Measurements from ENCODE around the gene TUT1. TPM values are rescaled to one million over a fixed set of nuclear protein-coding genes. Genes with fewer than 3 reads are reported as not detected.

The TUT1 gene
- total RNA-seq, 2 experiments from 2014 or later = 24.1 to 26.0 TPM

- no peaks in the 10 kb centered on the region for H3K9me3 Mint-ChIP-seq
- H3K36me3 Mint-ChIP-seq (ENCODE audit: low read depth) = peaks cover 2% of the 10 kb centered on the region
- no peak for DNase-seq
- ChIA-PET POLR2A (no interaction called here), CTCF (interaction anchor here (2.2 to 10.0 kb wide), 3 partner anchors 9 to 124 kb away, joined by 11 to 83 read pairs (median 14); no protein-coding TSS in a partner anchor)
- H3K27me3 Mint-ChIP-seq = peaks cover 11% of the 10 kb centered on the region
- H3K27ac Mint-ChIP-seq = no peak overlapping the region
- peaks cover 70% of the 10 kb centered on the region for H3K4me1 Mint-ChIP-seq
- H3K4me3 Mint-ChIP-seq = no peak overlapping the region
Observed at GRCh38 chr11:62548545-62549335, 42.6 kb downstream of the TUT1 start.

DNA sequence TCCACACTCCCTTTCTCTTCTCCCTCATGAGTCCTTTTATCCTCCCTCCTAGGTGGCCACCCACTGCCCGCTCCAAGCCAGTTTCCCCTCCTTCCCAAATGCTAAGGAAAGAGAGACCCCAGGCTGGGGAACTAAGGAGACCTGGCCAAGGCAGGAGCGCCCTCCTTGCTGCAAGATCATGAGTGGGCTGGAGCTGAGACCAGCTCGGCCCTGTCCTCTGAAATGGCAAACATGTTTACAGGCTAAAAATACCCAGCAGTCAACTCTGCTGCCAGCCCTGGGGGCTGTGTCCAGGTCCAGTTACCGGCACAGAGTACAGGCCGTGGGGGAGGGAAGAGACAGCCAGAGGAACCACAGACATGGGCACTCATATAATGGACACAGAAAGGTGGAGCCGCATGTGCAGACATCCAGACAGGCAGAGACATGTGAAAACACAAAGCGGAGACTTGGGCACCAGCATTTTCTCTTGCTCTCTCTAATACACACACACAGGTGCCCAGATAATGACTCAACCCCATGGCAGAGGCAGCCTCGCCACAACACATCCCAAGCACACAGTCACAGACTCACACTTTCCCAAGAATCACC lies 43.5 kb downstream of the TUT1 start:
- Mint-ChIP-seq H3K4me3 (peak overlapping the region; percentile 79), H3K9me3 (no peaks in the 10 kb centered on the region), H3K27me3 (peaks cover 11% of the 10 kb centered on the region), H3K27ac (peak overlapping the region; percentile 65), H3K36me3 (ENCODE audit: low read depth) (peaks cover 6% of the 10 kb centered on the region), H3K4me1 (peaks cover 70% of the 10 kb centered on the region)
- POLR2A ChIA-PET = no interaction called here
- no peak for DNase-seq
- CTCF ChIA-PET = interaction anchor here (0.9 to 10.0 kb wide), 3 partner anchors 10 to 123 kb away, joined by 3 to 83 read pairs (median 11); no protein-coding TSS in a partner anchor

DNA sequence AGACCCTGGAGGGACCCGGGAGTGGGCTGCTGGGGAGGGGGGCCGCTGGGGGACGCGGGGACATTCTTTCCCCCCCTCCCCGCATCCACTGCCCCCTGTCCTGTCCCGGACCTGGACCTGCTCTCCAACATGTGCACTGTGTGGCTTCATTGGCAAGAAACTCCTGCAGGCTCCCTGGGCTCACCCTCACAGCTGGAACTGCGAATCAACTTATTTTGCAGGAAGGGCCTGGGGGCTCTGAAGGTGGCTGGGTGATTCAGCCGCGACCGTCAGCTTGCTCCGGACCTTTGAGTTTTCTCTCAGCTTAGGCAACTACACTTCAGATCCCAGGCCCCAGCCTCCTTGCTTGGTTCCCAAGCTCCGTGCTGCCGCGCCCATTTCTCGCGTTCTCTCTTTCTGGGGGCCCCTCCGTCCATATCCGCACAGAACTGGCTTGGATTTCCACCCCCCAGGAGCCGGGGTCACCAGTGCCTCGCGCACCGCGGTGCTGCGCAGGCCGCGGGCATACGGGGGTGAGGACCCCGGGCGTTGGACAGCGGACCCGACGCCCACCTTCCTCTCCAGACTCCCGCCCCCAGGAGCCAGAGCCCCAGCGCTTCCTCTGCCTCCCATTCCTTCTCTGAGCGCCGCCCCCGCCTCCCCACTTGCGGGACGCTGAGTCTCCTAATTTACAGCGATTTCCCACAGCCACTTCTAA lies 44.2 kb downstream of the TUT1 start:
- peak overlapping the region; percentile 65 for H3K27ac Mint-ChIP-seq
- no peaks in the 10 kb centered on the region for H3K9me3 Mint-ChIP-seq
- no peak for DNase-seq
- H3K36me3 Mint-ChIP-seq (ENCODE audit: low read depth) = peaks cover 6% of the 10 kb centered on the region
- H3K4me1 Mint-ChIP-seq = peaks cover 70% of the 10 kb centered on the region
- H3K27me3 Mint-ChIP-seq = peaks cover 11% of the 10 kb centered on the region
- POLR2A ChIA-PET = interaction anchor here (0.7 to 1.1 kb wide), 2 partner anchors 8 to 12 kb away, joined by 4 to 5 read pairs; no protein-coding TSS in a partner anchor
- H3K4me3 Mint-ChIP-seq = peak overlapping the region; percentile 79
- CTCF ChIA-PET = interaction anchor here (0.9 to 10.0 kb wide), 3 partner anchors 11 to 122 kb away, joined by 3 to 83 read pairs (median 11); no protein-coding TSS in a partner anchor

- H3K27me3 Mint-ChIP-seq = peaks cover 11% of the 10 kb centered on the region
- H3K36me3 Mint-ChIP-seq (ENCODE audit: low read depth) = peaks cover 6% of the 10 kb centered on the region
- peak within 1 kb of the TSS; percentile 84 for H3K27ac Mint-ChIP-seq
- ChIA-PET CTCF (interaction anchor here (0.9 to 10.0 kb wide), 4 partner anchors 11 to 122 kb away, joined by 3 to 83 read pairs (median 7); no protein-coding TSS in a partner anchor), POLR2A (interaction anchor here (0.7 to 1.1 kb wide), 2 partner anchors 9 to 12 kb away, joined by 4 to 5 read pairs; no protein-coding TSS in a partner anchor)
- peak; percentile 70 for DNase-seq
- H3K4me1 Mint-ChIP-seq = peaks cover 70% of the 10 kb centered on the region
- H3K9me3 Mint-ChIP-seq = no peaks in the 10 kb centered on the region
- H3K4me3 Mint-ChIP-seq = peak within 1 kb of the TSS; percentile 98
Observed at GRCh38 chr11:62546244-62546928, 44.9 kb downstream of the TUT1 start, which contains the start of gene AHNAK. Gene AHNAK, minus strand, starts transcription at chr11:62546806. Its CDS starts 10,708 bp downstream, at chr11:62536098.

DNA sequence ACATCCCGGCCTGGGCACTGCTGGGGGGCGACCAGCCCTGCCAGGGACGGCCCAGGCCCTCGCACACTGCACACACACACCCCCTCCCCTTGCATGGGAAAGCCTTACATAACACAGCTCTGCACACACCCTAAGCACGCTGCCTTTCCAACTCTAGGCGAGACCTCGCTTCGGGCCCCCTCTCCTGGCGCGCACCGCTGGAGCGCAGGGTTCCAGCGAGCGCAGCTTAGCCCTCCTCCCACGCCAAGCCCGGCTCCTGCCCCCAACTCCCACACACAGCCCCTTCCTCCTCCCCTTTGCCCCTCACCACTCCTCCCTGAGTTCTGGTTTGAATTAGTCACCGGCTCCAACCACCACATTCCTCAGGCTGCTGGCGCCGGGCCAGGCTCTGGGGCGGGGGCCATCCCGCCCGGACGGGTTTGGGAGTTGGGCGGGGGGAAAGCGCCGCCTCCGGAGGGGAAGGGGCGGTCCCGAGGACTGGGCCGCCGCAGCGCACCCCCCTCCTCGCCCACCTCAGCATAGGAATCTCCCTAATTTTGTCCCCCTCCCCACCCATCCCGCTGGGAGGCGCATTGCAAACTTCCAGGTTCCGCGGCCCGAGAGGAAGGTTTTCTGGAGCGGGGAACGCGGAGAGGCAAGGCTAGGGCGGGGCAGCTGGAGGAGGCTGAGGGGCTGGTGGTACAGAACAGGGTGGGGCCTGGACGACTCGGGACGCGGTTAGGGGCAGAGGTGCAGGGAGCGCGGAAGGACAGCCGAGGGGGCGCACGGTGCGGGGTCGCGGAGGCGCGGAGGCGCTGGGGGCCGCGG lies 45.7 kb downstream of the TUT1 start:
- peak overlapping the region; percentile 84 for H3K27ac Mint-ChIP-seq
- H3K36me3 Mint-ChIP-seq (ENCODE audit: low read depth) = peaks cover 6% of the 10 kb centered on the region
- peaks cover 70% of the 10 kb centered on the region for H3K4me1 Mint-ChIP-seq

GRCh38 chr11:62544581-62545436 lies 46.5 kb downstream of the TUT1 start:
- H3K27ac Mint-ChIP-seq = peak overlapping the region; percentile 87
- peak; percentile 39 for DNase-seq
- ChIA-PET POLR2A (interaction anchor here (0.8 to 1.3 kb wide), 2 partner anchors 9 to 16 kb away, joined by 3 to 4 read pairs; no protein-coding TSS in a partner anchor), CTCF (interaction anchor here (0.6 to 10.0 kb wide), 8 partner anchors 8 to 197 kb away, joined by 3 to 83 read pairs (median 5); no protein-coding TSS in a partner anchor)
- peaks cover 6% of the 10 kb centered on the region for H3K36me3 Mint-ChIP-seq (ENCODE audit: low read depth)
- H3K27me3 Mint-ChIP-seq = peaks cover 11% of the 10 kb centered on the region
- peak overlapping the region; percentile 98 for H3K4me3 Mint-ChIP-seq
- H3K9me3 Mint-ChIP-seq = no peaks in the 10 kb centered on the region
- peaks cover 68% of the 10 kb centered on the region for H3K4me1 Mint-ChIP-seq

More for the DNA sequence above, 45.7 kb downstream of the TUT1 start:
- DNase-seq = peak; percentile 46
- Mint-ChIP-seq H3K27me3 (peaks cover 11% of the 10 kb centered on the region), H3K4me3 (peak overlapping the region; percentile 98), H3K9me3 (no peaks in the 10 kb centered on the region)
- CTCF ChIA-PET = interaction anchor here (1.7 to 10.0 kb wide), 4 partner anchors 7 to 119 kb away, joined by 3 to 83 read pairs (median 70); no protein-coding TSS in a partner anchor
- POLR2A ChIA-PET = no interaction called here

DNA sequence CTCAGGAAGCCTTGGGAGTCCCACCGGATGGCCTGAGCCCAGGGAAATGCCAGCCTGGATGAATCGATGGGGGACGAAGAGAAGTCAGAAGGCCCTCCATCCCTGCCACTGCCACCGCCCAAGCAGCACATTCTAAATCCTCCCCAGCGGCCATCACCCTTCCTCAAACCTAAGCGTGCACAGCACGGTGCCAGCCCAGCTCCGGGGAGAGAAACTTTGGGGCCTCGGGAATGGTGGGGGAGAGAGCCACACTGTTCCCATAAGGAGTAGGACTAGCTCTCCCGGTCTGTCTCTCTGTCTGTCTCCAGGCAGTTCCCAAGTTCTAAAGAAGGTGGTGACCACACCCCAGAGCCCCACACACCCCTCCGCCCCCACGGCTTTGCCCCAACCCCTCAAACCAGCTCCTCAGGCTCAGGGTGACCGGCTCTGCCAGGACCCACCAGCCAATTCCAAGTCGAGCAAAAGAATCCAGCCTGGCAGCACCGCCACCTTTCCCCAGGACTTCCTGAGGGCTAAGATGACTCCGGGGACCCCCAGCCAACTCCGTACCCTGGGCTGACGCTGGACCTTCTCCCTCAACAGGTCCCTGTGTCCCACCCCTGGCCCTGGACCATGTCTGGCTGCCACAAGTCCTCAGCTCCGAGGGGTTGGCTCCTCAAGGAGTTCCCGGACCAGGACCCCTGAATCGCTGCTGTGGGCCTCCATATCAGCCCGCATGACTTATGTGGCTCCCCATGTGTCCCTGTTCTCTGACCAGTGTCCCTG lies 47.5 kb downstream of the TUT1 start:
- Mint-ChIP-seq H3K9me3 (no peaks in the 10 kb centered on the region), H3K4me3 (peak overlapping the region; percentile 98), H3K27ac (peak overlapping the region; percentile 87), H3K36me3 (ENCODE audit: low read depth) (peaks cover 6% of the 10 kb centered on the region), H3K27me3 (peaks cover 9% of the 10 kb centered on the region), H3K4me1 (peaks cover 73% of the 10 kb centered on the region)
- ChIA-PET CTCF (interaction anchor here (0.6 to 10.0 kb wide), 22 partner anchors 9 to 337 kb away, joined by 3 to 83 read pairs (median 6); partner anchors contain the start of genes SLC3A2 and TUT1), POLR2A (interaction anchor here (0.8 to 1.3 kb wide), 2 partner anchors 9 to 17 kb away, joined by 3 to 4 read pairs; no protein-coding TSS in a partner anchor)
- DNase-seq = no peak

DNA sequence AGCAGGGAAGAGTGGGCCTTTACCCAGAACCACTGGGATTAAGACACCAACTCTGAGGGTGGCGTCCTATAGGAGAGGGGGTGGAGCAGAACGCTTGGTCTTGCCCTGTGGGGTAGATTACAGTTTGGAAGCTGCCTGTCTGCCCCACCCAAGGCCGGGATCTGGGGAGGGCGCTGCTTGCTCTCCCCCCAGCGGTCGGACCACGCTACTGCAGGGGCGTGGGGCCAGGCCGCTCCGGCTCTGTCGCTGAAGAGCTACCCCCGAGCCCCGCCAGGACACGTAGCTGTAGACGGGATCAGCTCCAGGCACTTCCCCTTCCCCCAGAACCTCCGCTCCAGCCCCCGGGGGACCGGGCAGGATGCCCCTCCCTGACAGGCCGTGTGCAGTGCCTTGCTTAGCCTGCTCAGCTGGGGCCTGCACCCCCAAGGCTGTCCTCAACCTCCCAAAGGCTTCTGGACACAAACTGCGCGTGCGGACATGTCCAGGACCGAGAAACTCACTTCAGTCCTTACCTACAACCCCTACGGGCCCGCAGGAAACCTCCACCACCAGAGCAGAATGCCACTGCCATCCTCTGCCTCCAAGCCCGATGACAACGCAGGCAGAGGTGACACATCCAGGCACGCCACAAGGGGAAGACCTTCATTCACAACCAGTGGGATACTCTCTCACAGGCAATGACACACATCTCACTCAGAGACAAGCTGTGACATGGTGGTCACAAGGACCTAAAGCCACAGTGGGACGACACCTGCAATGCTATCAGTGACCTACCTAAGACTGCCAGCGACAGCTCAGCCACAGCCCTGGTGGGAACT lies 48.4 kb downstream of the TUT1 start:
- H3K27ac Mint-ChIP-seq = peak overlapping the region; percentile 80
- H3K9me3 Mint-ChIP-seq = no peaks in the 10 kb centered on the region
- peak overlapping the region; percentile 98 for H3K4me3 Mint-ChIP-seq
- H3K27me3 Mint-ChIP-seq = peaks cover 6% of the 10 kb centered on the region
- peak; percentile 75 for DNase-seq
- H3K4me1 Mint-ChIP-seq = peaks cover 76% of the 10 kb centered on the region
- ChIA-PET CTCF (interaction anchor here (0.6 to 10.0 kb wide), 43 partner anchors 10 to 1327 kb away, joined by 3 to 83 read pairs (median 3); partner anchors contain the start of genes C11orf98, CSKMT, INTS5 and SCGB1A1), POLR2A (interaction anchor here (1.2 kb wide), 1 partner anchor 14 kb away, joined by 5 read pairs; no protein-coding TSS in a partner anchor)
- H3K36me3 Mint-ChIP-seq (ENCODE audit: low read depth) = peaks cover 6% of the 10 kb centered on the region

GRCh38 chr11:62542111-62542745 lies 49.1 kb downstream of the TUT1 start:
- peaks cover 6% of the 10 kb centered on the region for H3K36me3 Mint-ChIP-seq (ENCODE audit: low read depth)
- peak overlapping the region; percentile 98 for H3K4me3 Mint-ChIP-seq
- H3K9me3 Mint-ChIP-seq = no peaks in the 10 kb centered on the region
- H3K27ac Mint-ChIP-seq = peak overlapping the region; percentile 80
- CTCF ChIA-PET = interaction anchor here (0.6 to 10.0 kb wide), 33 partner anchors 10 to 1328 kb away, joined by 3 to 83 read pairs (median 4); partner anchors contain the start of genes C11orf98, CSKMT, SCGB1A1 and SLC3A2
- POLR2A ChIA-PET = interaction anchor here (1.2 kb wide), 1 partner anchor 15 kb away, joined by 5 read pairs; no protein-coding TSS in a partner anchor
- DNase-seq = no peak
- peaks cover 71% of the 10 kb centered on the region for H3K4me1 Mint-ChIP-seq
- no peaks in the 10 kb centered on the region for H3K27me3 Mint-ChIP-seq
